CD4-positive, alpha-beta T cell treated with Interferon alpha-2 for 1 hour (primary cell): ENCODE results near the gene NAV2.

Experiments
- DNase-seq, 2 donors: peaks; one replicate each; pipeline ENCODE4 v3.0.0-alpha.2; 2020 to 2022

Gene NAV2, protein sequence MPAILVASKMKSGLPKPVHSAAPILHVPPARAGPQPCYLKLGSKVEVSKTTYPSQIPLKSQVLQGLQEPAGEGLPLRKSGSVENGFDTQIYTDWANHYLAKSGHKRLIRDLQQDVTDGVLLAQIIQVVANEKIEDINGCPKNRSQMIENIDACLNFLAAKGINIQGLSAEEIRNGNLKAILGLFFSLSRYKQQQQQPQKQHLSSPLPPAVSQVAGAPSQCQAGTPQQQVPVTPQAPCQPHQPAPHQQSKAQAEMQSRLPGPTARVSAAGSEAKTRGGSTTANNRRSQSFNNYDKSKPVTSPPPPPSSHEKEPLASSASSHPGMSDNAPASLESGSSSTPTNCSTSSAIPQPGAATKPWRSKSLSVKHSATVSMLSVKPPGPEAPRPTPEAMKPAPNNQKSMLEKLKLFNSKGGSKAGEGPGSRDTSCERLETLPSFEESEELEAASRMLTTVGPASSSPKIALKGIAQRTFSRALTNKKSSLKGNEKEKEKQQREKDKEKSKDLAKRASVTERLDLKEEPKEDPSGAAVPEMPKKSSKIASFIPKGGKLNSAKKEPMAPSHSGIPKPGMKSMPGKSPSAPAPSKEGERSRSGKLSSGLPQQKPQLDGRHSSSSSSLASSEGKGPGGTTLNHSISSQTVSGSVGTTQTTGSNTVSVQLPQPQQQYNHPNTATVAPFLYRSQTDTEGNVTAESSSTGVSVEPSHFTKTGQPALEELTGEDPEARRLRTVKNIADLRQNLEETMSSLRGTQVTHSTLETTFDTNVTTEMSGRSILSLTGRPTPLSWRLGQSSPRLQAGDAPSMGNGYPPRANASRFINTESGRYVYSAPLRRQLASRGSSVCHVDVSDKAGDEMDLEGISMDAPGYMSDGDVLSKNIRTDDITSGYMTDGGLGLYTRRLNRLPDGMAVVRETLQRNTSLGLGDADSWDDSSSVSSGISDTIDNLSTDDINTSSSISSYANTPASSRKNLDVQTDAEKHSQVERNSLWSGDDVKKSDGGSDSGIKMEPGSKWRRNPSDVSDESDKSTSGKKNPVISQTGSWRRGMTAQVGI (N-terminal part only)

DNA sequence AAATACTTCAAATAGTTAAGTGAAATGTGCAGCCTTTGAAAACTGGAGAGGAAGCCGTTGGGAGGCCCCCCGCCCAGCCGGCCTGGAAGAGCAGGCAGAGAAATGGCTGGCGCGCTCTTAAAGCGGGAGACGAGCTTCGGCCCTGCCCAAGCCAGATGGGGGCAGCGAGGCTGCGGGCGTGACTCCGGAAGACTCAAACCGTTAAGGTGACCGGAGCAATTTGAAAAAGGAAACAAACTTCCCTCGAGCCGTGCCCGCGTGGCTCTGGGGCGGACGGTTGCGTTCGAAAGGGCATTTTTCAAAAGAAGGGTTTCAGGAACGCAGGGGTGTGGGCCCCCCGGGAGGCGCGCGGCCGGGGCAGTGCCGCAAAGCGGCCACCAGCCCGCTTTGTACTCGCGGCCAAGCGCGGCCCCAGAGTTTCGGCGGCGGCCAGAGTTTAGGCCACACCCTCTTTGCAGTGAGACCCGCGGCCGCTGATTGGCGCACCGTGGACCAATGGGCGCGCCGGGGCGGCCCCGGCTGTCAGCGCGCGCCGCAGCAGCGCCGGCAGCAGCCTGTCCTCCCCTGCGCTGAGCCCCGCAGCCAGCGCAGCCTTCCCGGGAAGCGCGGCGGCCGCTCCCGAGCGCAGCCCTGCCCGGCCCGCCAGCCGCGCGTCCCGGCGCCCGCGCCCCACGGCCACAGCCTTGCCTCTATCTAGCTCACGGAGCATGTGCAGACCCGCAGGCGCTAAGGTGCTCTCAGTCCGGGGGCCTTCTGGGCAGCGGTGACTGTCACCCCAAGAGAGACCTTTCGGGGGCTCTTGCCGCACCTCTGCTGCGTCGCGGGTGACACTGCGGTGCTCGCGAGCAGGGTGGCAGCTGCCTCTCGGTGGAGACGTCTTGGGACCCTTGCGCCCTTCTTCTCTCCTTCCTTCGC lies at the start of gene NAV2:
Gene NAV2 (plus strand): TSS at position 557 of the 915 bp plus-strand sequence. CDS start 859 bp downstream, outside the sequence.
- peak; percentile 77 to 83 for DNase-seq

DNA sequence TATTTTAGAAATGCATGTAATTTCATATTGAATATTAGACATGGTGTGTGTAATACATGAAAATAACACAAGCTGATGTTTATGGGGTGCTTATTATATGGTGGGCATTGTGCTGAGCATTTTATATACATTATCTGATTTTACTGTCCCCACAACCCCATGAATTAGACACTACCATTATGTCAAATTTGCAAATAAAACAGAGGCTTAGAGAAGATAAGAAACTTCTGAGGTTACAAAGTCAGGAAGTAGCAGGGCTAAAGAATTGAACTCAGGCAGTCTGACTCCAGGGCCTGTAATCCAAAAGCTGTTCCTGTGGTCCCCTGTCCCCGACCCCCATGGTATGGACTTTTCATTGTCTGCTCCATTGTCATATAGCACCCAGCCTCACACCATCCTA lies 49.4 kb upstream of the NAV2 start:
- no peak for DNase-seq

DNA sequence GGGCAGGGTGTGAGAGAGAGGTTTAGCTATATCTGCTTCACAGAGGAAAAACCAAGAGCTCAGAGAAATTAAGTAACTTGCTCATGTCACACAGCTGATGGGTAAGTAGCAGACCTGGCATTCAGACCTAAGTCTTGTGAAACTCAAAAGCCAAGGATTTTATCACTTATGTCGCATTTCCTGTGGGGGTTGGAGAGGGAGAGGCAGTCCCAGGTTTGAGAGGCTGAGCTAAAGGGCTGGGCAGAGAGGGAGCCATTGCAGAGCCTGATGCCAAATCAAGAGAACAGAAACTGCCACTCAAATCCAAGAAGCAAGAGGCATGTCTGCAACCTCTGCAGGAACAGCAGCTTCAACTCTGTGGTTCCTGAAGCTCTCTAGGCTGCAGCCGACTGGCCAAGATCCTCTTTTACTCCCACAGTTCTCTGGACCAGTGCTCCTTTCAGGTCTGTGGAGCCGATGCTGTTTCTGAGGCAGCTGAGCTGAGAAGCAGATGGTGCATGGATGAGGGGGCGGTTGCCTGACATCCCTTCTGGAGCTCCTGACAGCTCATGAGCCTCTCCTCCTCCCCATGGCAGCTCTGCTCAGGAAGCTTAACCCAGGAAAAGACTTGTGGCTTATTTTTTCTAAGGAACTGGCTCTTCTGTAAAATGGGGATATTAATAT lies 47.6 kb upstream of the NAV2 start:
- DNase-seq = no peak

DNA sequence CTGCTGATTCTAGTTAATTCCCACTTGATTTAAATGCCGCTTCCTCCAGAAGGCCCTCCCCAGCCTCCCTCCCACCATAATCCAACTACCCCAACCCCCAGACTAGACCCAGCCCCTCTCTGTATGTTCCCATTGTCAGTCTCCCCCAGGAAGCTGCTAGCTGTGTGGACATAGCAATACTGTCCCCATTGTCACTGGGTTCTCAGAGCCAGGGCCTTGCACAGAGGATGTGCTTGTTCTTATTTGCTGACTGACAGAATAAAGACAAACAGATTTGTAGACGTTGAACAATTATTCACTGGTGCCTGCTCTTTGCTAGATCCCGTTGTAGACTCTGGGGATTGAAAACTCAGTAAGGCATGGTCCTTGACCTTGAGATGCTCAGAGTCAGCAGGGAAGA lies 45.7 kb upstream of the NAV2 start:
- no peak for DNase-seq

DNA sequence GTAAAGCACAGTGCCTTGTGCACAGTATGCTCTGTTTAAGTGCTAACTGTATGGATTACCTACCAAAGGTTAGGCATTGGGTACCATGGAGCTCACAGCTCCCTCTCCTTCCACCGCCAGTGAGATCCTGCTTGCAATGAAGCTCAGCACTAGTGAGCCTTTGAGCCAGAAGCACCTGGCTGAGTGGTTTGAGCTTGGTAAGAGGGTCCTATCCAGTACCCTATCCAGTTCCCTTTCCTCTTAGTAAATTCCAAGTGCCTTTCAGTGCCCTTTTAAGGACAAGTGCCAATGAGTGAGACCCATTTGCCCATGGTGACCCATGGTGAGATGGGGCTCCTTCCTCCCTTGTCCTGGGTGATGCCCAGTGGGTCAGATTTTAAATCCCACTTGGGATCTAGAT lies 43.1 kb upstream of the NAV2 start:
- DNase-seq = no peak

DNA sequence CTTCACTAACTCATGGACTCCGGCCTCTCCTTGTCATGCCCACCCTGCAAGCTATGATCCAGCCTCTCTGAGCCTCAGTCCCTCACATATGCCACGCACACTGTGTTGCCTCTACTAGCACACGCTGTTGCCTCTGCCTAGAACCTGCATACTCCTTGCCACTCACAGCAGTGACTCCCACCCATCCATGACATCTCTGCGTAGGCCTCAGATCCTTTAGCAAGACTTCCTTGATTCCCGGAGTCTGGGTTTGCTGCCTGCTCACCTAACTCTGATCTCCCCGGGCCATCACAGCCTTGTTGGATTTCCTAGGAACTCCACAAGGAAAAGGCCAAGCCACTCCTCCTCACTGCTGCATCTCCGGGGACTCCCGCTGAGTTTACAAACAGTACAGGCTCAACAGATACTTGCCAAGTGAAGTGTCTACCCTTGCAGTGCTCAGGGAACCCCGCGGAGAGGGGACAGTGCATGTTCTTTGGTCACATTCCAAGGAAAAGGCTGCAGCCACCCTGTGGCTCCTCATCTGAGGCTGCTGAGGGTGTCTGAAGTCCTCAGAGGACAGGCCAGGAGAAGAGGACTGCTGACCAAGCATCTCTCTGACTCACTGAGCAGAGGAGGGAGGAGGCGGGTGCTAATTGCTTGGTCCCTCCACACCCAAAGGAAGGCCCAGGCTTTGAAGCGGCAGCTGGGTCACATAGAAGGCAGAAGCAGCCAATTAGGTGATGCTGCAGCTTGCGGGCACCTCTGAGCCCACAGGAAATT lies 42.4 kb upstream of the NAV2 start:
- no peak for DNase-seq

DNA sequence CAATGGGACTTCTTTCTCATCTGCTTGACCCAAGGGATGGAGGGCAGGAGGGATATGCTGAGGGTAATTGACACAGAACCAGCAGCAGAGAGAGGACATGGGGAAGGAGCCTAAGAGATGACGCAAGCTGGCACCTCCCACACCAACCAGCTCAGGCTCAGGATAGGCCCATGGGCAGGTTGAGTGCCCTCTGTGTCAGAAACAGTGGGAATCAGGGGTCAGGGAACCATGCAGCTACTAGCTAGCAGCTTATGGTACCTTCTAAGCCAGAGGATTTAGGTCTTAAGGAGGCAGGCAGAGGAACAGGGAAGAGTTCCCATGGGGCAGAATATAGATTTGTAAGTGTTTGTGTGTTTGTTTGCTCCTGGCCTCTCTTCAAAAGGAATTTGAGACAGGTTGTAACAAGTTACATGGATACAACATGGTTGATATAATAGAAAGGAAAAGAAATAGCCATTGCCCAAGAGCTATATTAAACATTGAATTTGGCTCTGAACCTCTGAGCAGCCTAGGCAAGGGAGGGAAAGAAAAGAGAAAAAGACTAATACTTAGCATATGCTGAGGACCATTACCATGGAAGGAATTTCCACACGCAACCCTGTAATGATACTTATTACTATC lies 39.9 kb upstream of the NAV2 start:
- no peak for DNase-seq

DNA sequence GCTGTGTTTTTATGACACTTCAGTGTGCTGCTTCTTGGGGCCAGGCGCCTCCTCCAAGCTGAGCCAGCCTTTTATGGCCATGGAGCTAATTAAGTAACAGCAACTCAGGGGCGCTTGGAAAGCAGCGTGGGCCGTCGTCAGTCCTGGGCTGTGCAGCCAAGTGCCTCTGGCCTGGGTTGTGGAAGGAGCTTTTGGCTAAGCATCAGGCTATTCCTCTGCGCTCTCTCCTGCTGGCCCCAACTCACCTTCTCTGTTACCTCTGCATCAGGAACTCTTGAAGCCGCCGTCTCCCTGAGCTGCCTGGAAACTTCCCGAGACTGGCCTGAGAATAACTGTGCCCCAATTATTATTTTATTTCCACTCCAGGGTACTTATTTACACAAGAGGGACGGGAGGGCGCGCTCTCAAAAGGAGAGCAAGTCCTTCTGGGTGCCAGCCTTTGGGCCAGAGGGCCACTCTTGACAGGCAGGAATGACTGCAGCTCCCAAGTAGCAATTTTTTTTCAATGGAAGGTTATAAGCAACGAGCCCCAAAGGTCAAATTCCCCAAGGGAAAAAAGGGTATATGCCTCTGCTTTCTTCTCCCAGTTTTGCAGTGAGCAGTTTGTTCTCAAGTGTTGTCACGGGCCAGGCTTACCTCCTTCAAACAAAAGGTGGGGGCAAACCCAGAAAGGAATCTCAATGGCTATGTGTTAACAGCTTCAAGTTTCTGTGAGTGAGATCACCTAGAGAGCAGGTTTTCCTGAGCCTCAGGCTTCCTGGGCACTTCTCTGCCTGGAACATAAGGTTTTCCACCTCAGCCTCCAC lies 38.5 kb upstream of the NAV2 start:
- DNase-seq = no peak

DNA sequence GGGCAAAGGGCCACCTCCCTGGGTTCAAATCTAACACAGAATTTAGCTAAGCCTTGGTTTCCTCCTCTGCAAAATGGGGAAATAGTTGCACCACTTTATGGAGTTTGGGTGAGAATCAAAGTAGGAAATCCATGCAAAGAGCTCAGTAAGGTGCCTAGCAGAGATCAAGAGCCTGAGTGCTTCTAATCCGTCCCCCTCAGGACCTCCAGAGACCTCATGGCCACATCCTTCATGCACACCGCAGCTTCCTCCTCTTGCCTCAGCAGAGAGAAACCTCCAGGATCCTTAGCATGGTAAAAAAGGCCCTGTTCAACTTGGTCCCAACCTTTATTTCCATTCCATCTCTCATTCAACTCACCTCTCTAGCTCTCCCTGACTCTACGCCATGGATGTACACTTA lies 37.8 kb upstream of the NAV2 start:
- DNase-seq = no peak

DNA sequence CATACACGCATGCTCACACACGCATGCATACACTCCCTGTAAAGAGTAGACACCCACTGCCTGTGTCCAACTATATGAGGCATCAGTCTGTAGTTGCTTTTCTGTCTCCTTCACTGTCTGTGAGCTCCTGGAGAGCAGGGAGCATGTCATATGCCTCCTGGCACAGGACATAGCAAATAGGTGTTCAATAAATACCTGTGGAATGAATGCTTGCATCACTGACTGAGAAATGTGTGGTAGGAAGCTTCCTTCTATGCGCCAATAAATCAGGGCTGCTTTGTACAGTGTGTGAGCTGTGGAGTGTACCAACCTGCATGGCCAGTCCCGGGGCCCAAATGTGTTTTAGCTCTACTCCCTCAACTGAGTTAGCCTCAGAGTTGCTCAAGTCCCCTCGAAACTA lies 37.2 kb upstream of the NAV2 start:
- DNase-seq = no peak

DNA sequence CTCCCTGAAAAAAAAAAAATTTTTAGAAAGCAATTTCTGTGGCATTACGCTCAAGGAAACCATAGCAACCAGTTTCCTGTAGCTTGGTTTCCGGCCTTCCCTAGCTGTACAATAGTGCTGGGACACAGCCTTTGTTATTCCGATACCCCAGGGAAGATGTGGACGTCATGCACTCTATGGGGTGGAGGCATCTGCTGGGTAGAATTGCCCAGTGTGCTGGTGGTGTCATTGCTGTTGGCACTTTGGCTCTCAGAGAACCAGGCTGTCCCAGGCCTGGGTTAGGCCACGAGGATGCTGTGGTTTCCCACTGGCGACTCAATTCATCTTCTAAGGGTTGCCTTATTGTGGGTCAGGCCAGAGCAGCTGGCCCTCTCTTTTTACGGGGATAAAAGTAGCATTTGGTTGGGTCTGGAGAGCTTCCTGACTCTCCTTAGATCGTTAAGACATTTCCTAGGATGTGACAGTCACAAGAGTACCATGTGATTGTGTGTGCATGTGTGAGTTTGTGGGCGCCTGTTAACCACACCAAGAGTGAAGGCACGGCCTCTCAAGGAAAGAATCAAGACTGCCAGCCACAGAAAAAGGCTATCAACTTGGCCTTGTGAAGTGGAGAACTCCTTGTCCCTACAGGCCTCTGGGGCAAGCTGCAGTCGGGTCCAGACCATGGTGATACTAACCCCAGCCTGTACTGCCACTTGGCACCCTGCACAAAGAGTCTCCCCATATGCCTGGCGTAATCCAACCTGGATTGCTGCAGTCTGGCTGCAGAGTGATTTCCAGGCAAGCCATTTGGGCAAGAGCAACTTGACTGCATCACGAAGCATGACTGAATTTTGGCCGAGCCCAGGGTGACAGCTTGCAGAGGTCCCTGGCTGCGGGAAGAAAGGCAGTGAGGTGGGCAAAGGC lies 35.9 kb upstream of the NAV2 start:
- no peak for DNase-seq

DNA sequence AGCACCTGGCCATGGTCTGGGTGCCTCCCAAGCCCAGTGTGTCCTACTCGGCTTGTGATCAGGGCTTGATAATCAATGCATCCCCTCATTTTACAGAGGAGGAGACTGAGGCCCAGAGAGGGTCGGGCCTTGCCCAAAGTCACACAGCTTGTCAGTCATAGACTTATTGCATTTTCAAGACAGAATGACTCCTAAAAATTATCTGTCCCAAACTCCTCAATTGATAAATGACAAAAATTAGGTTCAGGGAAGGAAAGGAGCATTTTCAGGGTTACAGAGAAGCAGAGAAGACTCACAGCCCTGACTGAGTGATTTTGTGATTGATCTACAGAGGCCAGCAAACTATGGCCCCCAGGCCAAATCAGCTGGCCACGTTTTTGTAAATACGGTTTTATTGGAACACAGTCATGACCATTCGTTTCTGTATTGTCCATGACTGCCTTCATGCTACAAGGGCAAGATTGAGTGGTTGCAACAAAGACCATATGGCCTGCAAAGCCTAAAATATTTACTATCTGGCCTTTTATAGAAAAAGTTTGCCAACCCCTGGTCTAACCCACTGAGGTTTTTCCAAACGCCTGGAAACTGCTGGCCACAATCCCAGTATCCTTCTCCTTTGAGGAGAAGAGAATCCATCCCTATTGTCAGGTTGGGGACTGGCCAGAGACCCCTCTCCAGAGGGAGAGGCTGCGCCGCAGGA lies 35.1 kb upstream of the NAV2 start:
- no peak for DNase-seq

DNA sequence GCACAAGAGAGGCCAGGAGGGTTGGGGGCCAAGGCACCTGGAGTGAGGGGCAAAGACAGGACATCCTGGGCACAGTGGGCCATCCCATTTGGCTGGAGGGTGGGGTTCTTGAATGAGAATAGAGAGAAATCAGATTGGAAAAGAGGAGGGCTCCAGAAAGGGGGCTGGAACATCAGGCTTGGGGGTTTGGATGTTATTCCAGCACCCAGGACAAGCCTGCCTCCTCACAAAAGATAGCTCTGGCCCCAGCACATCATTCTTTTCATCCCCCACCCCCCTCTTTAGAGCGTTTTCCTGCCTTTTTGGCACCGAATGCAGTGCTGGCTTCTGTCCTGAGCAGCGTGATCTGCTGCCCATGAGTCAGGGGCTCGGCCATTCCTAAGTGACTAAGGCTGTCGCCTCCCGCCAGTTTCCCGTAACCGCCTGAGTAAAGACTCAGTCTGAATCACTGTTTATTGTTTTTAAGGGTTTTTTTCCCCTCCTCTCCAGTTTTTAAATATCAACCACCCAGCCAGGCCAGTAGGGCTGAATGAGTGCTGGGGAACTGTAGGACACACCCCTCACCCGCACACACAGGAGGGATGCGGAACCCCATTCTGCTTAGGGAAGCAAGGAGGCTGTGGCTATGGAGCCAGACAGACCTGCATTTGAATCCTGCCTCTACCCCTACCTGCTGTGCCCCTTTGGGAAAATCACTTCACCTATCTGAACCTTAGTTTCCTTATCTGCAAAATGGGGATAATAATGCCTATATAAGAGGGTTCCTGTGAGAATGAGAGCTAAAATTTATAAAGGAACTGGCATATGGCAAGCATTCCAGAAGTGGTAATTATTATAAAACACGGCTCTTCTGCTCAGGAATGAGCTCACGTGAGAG lies 32.4 kb upstream of the NAV2 start:
- DNase-seq = no peak

DNA sequence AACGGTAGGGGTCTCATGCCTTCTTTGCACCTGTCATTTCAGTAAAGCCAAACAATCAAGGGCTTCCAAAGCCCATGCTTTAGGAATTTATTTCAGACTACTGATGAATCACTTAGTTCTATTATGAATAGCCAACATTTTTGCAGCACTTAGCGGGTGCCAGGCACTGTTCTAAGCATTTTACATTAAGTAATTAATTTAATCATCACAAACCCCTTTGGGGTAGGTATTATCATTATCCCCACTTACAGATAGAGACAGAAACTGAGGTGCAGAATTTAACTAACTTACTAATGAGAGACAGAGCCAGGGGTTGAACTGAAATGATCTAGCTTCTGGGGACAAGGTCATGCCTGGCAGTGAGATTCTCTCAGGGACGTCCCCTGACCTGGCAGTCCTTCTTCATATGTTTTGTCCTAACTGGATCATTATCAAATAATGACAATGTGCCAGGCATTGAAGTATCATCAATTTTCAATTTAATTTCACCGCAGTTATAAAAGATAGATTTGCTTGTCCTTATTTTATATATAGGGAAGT lies 31.7 kb upstream of the NAV2 start:
- DNase-seq = no peak

DNA sequence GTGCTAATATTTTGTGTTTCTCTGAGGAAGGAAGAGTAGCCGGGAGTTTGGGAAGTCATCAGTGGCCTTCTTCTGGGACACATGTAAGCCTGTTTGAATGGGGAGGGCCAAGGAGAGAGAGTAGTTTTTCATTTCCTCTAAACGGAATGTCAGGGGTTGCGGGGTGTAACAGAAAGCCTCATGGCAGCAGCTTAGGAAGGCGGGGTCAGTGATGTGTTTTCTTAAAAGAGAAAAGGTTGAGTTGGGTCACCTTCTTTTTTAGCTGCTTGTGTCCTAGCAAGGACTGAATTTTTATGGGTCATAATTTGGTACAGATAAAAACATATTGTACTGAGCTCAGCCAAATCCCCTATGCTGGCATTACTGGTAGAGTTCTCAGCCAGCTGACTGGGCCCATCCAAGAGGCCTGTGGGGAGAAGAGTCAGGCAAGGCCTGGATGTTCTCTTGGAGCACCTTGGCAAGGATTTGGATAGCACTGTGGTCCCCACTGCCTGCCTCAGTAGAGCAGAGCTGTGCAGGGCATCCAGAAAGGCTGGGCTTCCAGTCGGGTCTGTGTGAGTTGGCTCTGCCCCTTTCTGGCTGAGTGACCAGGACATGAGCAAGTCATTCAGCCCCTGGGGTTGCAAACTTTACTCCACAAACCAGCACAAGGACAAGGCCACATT lies 29.4 kb upstream of the NAV2 start:
- no peak for DNase-seq

DNA sequence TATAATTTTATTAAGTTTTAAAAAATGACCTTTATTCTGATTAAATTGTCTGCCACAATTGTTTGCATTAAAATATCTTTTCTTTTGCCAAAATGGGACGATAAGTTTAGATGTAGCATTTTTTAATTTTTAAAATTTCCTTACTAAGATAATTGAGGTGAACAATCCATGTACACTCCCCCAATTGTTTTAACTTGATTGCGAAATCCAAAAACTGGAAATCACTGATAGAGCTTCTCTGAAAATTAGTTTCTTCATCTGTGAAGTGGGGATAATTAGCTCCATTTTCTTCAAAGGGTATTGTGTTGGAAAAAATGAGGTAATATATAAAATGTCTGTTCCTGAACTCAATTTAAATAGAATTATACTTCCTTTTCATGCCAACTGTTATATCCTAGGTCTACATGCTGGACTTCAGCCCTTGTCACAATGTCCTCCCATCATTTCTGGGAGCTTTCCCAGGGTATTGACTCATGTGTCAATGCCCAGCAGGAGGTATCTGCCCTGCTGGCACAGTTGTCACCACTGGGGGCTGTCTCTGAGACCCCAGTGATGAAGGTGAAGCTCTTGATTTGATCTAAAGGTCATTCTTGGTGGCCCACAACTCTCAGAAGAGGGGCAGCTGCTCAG lies 28.7 kb upstream of the NAV2 start:
- DNase-seq = no peak
